Loucy (cell line): ENCODE results near the gene CIDEB.
A peak's percentile ranks its signal among the peaks of the same experiment; 100 is the strongest.

Experiments
- H2AFZ ChIP-seq: fragments of 200-600 bp; sonication (generic); 2 replicates; pipeline ENCODE4 v1.6.0; 2016; ENCODE audit warnings: antibody characterized with exemption, mild to moderate bottlenecking, low read length, moderate library complexity
- H3F3A ChIP-seq: fragments of 200-600 bp; 2 replicates; pipeline ENCODE4 v1.6.0; 2016; ENCODE audit warnings: antibody characterized with exemption, low read depth, mild to moderate bottlenecking
- H3K27me3 ChIP-seq: fragments of 200-600 bp; sonication (generic); 2 replicates; pipeline ENCODE4 v1.6.1; 2014; ENCODE audit warnings: low read length, mild to moderate bottlenecking; ENCODE audit not compliant: insufficient read depth, poor library complexity, severe bottlenecking
- H3K36me3 ChIP-seq: fragments of 200-600 bp; sonication (generic); 2 replicates; pipeline ENCODE4 v1.6.1; 2016; ENCODE audit warnings: low read length; ENCODE audit not compliant: insufficient read depth
- H3K4me1 ChIP-seq: fragments of 200-600 bp; sonication (generic); 2 replicates; pipeline ENCODE4 v1.5.1; 2014; ENCODE audit warnings: low read length, mild to moderate bottlenecking; ENCODE audit not compliant: insufficient read depth, poor library complexity, severe bottlenecking
- H3K4me2 ChIP-seq: fragments of 200-600 bp; sonication (generic); 2 replicates; pipeline ENCODE4 v1.6.0; 2014; ENCODE audit warnings: antibody characterized with exemption, low read length, low read depth, mild to moderate bottlenecking; ENCODE audit not compliant: poor library complexity, severe bottlenecking
- H3K4me3 ChIP-seq: fragments of 200-600 bp; sonication (generic); 2 replicates; pipeline ENCODE4 v1.5.1; 2014; ENCODE audit warnings: low read length, mild to moderate bottlenecking, mixed read lengths; ENCODE audit not compliant: poor library complexity, severe bottlenecking
- H3K79me2 ChIP-seq: fragments of 200-600 bp; sonication (generic); 2 replicates; pipeline ENCODE4 v1.6.1; 2014; ENCODE audit warnings: low read length; ENCODE audit not compliant: insufficient read depth
- H3K9ac ChIP-seq: fragments of 200-600 bp; sonication (generic); 2 replicates; pipeline ENCODE4 v1.6.0; 2014; ENCODE audit warnings: mild to moderate bottlenecking, low read depth, low read length, moderate library complexity; ENCODE audit not compliant: poor library complexity, severe bottlenecking
- H3K9me2 ChIP-seq: fragments of 200-600 bp; sonication (generic); replicated peaks from 2 replicates; pipeline ENCODE4 v1.6.1; 2016; ENCODE audit warnings: low read depth, low read length, mixed read lengths
- H3K9me3 ChIP-seq: fragments of 200-600 bp; sonication (generic); 2 replicates; pipeline ENCODE4 v1.6.1; 2014; ENCODE audit warnings: mild to moderate bottlenecking, antibody characterized with exemption, low read length, low read depth; ENCODE audit not compliant: insufficient read depth
- H4K20me1 ChIP-seq: fragments of 200-600 bp; sonication (generic); 2 replicates; pipeline ENCODE4 v1.6.0; 2014; ENCODE audit warnings: antibody characterized with exemption, low read length, mild to moderate bottlenecking; ENCODE audit not compliant: insufficient read depth, poor library complexity, severe bottlenecking
- CTCF ChIP-seq: fragments of 200-600 bp; sonication (generic); conservative IDR thresholded peaks from 2 replicates; pipeline ENCODE4 v1.5.1; 2014; ENCODE audit warnings: mild to moderate bottlenecking, antibody characterized with exemption, low read length
- EZH2phosphoT487 ChIP-seq: fragments of 200-600 bp; IDR thresholded peaks from 2 replicates; pipeline ENCODE4 v1.6.1; 2018; ENCODE audit warnings: antibody characterized with exemption, mild to moderate bottlenecking, moderate library complexity, borderline replicate concordance

The CIDEB gene

GRCh38 chr14:24296341-24297157 is 11.2 kb downstream of the CIDEB start:
- Histone ChIP-seq H3K4me2 (peak overlapping the region; percentile 44), H3K9me2 (no peaks in the 10 kb centered on the region), H4K20me1 (peaks cover 10% of the 10 kb centered on the region), H2AFZ (no peak overlapping the region), H3K27me3 (no peaks in the 10 kb centered on the region), H3F3A (no peaks in the 10 kb centered on the region), H3K9ac (no peak overlapping the region), H3K79me2 (peaks cover 19% of the 10 kb centered on the region), H3K9me3 (no peaks in the 10 kb centered on the region), H3K4me3 (no peak overlapping the region), H3K4me1 (peaks cover 33% of the 10 kb centered on the region), H3K36me3 (no peaks in the 10 kb centered on the region; the same call in 1 of the 2 replicates)
- TF ChIP-seq EZH2phosphoT487 (no peak), CTCF (peak; percentile 81)

DNA sequence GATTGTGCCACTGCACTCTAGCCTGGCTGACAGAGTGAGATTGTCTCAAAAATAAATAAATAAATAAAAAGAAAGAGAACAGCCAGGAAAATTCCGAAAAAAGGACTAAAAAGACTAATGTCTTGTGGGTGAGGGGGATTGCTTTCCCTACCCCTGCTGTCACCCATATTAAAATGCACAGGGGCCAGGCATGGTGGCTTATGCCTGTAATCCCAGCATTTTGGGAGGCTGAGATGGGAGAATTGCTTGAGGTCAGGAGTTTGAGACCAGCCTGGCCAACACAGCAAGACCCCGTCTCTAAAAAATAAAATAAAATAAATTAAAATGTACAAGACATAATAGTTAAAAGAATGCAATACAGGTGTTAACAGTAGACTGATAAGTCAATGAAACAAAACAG is 14.3 kb downstream of the CIDEB start:
- no peak overlapping the region for H2AFZ ChIP-seq
- H3K9me3 ChIP-seq = no peaks in the 10 kb centered on the region
- H3K4me1 ChIP-seq = peaks cover 9% of the 10 kb centered on the region
- H3K27me3 ChIP-seq = no peaks in the 10 kb centered on the region
- no peak overlapping the region for H3K4me2 ChIP-seq
- no peaks in the 10 kb centered on the region for H3F3A ChIP-seq
- H3K79me2 ChIP-seq = no peaks in the 10 kb centered on the region
- peaks cover 4% of the 10 kb centered on the region; the same call in 1 of the 2 replicates for H3K36me3 ChIP-seq
- no peak overlapping the region for H3K4me3 ChIP-seq
- H4K20me1 ChIP-seq = no peaks in the 10 kb centered on the region
- H3K9me2 ChIP-seq = no peaks in the 10 kb centered on the region
- no peak for TF ChIP-seq CTCF
- no peak for TF ChIP-seq EZH2phosphoT487
- no peak overlapping the region for H3K9ac ChIP-seq

DNA sequence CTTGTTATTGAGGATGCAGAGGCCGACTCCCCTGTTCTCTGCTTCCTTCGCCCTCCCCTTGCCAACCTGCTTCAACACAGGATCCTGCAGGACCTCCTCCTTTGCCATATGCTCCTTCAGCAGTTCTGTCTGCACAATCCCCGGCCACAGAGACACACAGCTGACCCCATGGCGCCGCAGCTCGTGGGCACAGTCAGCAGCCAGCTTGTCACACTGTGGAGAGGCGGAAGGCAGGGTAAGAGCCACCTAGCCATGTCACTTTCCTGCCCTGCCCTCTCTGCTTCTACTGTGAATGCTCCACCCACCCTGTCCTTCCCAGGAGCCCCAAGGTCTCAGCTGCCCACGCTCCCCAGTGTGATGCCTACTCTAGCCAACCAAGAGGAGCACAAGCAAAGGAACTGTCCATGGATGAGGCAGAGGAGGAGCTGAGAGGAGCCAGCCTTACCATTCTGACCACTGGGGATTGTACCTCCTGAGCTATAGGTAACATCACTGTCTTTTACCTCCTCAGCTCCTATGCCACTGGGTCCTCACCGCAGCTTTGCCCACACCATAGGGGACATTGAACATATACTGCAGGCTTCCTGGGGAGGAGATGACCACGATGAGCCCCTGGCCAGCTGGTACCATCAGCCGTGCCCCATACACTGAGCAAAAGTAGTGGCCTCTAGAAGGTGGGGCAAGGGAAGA is 15.5 kb downstream of the CIDEB start:
- H3K79me2 ChIP-seq = no peaks in the 10 kb centered on the region
- no peaks in the 10 kb centered on the region for H4K20me1 ChIP-seq
- H3K9me3 ChIP-seq = no peaks in the 10 kb centered on the region
- no peaks in the 10 kb centered on the region for H3K27me3 ChIP-seq
- no peak overlapping the region for H3K4me3 ChIP-seq
- no peak overlapping the region for H3K9ac ChIP-seq
- no peak overlapping the region for H2AFZ ChIP-seq
- peaks cover 4% of the 10 kb centered on the region for H3K4me1 ChIP-seq
- no peak overlapping the region for H3K4me2 ChIP-seq
- peaks cover 4% of the 10 kb centered on the region; the same call in 1 of the 2 replicates for H3K36me3 ChIP-seq
- H3K9me2 ChIP-seq = no peaks in the 10 kb centered on the region
- no peaks in the 10 kb centered on the region for H3F3A ChIP-seq
- no peak for TF ChIP-seq EZH2phosphoT487
- TF ChIP-seq CTCF = no peak
